HG03558 (cell line): ENCODE data around the gene H2BK1.

Source experiments
- ATAC-seq: cut with Tn5 transposase; IDR thresholded peaks from one replicate; pipeline ENCODE4 v1.9.1; 2021; ENCODE audit warnings: moderate number of reproducible peaks; ENCODE audit not compliant: unreplicated experiment; ENCODE audit errors: extremely low read depth

Gene H2BK1

DNA sequence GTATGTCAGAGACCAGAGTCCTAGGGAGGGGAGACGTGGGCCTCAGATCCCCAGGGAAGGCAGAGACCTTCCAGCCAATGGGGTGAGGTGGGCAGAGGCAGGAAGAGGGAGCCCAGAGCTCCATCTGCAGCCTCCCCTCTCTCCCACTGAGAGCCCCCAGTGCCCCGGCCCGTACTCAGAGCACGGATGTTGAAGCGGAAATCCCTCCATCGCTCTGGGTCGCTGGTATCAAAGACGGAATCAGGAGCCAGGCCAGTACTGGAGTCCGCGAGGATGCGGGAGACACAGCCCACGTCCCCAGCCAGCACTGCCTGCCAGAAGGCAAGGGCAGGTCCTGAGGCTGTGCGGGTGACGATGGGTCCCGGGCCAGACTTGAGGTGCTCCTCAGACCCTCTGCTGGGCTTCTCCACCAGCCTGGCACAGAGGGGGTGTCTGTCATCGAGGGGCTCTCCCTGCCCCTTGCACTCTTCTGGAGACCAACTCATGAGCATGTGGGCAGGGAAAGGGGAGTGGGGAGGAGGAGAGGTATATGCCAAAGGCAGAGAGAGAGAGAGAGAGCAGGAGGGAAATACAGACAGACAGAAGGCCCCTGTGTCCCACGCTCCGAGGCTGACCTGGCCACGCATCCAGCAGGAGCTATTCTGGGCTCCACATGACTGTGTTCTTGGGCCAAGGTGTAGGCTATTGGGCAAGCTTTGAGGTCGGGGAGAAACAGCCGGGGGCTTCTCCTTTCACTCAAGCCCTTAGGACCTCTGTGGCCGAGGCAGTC, 23.5 kb downstream of the H2BK1 start, which contains the start of gene ASB10:
Gene ASB10, minus strand, starts transcription at position 611 of the 769 bp plus-strand sequence. Its CDS starts 120 bp downstream, at position 491.
- ATAC-seq: no peak

DNA sequence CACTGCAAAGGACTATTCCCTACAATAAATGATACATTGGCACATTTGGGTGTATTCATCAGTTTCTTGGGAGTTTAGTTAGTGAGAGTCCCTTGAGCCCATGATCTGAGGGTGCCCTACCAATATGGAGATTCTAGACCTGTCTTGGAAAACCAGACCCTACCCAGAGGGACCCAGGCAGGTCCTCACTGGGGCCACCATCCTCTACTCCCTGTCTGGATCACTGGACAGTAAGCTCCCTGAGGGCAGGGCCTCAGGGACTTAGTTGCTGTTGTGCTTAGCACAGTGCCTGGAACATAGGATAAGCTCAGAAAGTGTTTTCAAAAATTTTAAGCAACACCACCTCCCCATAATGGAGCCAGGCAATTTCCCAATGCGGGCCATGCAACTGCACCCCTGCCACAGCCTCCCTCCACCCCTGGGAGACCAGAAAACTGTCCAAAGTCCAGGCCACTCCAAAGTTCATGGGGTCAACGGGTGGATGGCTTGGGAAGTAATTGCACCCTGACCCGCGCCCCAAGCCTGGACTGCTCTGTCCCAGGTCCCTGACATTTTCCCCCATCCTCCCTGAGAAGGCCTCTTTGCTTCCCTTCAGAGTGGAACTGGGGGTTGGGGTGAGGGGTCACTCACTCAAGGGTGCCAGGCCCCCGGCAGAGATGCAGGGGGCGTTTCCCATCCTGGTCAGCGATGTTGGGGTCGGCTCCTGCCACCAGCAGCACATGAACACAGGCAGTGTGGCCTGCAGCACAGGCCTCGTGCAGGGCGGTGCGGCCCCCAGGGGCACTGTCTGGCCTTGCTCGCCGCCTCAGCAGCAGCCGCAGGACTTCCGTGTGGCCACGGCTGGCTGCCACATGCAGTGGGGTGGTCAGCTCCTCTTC, 24.3 kb downstream of the H2BK1 start:
- no peak for ATAC-seq

DNA sequence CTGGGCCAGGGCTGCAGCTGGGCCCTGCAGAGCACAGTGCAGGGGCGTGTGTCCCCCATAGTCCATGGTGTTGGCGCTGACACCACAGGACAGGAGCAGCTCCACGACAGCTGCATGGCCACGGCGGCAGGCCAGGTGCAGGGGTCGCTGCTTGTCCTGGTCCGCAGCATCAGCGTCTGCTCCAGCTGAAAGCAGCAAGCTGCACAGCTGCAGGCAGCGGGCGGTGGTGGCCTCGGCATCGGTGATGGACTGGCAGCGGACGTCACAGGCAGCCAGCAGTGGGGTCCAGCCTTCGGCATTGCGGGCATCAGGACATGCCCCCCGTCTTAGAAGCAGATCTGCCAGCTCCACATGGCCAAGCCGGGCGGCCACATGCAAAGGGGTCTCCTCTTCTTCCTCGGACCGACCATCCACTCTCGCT, 29.3 kb downstream of the H2BK1 start:
- no peak for ATAC-seq

DNA sequence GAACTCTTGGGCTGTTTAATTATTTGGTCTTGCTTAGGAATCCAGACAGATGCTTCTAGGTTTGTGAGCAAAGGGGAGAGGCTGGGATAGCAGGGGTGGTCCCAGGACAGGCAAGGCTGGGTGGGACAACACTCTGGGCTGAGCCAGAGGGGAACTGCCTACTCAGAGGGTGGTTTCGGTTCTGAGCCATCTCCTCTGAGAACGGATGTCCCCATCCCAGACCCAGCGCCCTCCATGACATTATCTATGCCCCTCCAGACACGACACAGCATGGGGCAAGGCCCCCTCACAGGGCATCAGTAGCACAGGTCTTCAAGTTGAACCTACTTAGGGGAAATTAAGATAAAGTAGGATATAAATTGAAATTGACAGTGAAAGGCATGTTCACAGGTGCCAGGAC, 30.3 kb downstream of the H2BK1 start:
- no peak for ATAC-seq

DNA sequence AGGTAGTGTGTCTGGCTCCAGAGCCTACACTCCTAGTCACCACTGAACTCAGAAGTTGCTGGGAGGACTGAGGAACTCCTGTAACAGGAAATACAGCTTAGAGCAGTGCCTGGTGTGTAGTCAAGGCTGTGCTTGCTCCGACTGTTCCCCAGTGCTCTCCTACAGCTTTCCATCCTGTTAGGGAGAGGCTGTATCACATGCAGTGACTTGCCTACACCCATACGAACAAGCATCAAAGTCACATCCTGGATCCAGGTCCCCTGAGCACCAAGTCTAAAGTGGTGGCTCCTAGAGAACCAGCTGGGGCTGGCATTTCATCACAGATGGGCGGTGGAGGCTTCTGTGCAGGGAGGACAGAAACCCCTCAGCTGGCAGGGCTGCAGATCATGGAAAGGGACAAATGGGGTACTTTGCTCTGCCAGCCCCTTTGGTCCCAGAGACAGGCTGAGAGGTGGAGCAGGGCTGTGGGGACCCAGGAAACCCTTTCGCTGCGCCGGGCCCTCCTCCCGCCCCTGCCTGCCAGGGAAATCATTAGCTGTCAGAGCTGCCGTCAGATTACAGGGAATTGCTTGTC, 30.9 kb downstream of the H2BK1 start:
- no peak for ATAC-seq

DNA sequence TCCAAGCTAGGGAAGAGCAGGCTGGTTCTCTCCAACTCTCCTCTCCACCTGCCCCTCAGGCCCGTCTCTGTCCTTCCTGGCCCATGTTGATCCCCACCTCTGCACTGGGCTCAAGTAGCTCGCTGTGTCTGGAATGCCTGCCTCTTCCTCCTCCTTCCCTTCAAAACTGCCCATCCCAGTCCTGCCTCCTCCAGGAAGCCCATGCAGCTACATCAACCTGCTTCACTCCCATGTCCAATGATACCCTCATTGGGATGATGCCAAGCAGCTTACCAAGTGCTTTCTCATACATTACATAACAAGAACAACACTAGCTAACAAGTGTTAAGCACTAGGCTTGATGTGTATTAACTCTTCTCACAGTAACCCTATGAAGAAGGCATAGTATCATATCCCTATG, 31.5 kb downstream of the H2BK1 start:
- no peak for ATAC-seq

DNA sequence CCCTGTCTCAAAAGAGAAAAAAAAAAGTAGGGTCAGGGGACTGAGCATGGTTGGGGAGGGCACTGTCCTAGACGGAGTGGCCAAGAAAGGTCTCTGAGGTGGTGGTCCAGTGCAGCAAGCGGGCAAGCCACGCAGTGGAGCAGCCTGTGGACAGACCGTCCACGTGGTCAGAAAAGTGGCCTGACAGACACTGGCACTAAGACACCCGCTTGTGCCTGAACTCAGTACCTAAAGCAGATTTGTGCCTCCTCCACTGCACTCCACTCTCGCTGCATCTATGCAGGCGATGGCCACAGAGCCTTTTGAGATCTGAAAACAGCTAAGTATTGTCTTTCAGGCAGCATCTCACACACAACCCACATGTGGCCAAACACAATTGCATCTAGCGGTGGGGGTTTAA, 32.1 kb downstream of the H2BK1 start:
- ATAC-seq: no peak

DNA sequence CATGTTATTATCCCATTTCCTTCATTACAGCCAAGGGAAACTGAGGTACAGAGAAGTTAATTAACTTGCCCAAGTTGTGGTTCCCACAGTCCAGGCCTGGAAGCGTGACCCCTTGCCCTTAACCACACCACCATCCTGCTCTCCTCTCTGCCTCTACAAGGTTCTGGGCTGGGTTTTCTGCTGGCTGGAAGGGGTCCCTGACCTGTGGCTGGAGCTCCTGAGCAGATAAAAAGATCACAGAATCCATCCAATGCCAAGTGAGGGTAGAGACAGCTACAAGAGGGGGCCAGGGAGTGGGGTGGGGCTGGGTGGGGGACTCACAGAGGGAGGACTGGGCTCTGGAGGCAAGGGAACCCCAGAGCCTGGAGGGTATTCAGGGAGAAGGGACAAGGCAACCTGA, 33.0 kb downstream of the H2BK1 start:
- ATAC-seq: no peak

DNA sequence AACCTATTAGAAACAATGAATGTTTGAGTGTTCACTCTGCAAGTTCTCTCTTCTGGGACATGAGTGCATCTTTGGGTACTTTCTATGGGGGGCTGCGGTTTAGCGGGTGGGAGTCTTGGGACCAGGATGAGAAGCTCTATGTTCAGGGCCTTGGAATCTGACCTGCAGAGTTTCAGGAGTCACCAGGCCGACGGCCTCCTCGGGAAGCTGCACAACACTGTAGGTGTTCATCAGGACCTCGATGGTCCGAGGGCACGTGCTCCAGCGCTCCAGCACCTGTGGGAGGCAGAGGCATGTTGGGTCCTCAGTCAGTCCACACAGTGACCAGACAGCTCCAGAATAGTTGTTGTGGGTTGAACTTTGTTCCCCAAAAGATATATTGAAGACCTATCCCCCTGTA, 33.9 kb downstream of the H2BK1 start:
- ATAC-seq: no peak

DNA sequence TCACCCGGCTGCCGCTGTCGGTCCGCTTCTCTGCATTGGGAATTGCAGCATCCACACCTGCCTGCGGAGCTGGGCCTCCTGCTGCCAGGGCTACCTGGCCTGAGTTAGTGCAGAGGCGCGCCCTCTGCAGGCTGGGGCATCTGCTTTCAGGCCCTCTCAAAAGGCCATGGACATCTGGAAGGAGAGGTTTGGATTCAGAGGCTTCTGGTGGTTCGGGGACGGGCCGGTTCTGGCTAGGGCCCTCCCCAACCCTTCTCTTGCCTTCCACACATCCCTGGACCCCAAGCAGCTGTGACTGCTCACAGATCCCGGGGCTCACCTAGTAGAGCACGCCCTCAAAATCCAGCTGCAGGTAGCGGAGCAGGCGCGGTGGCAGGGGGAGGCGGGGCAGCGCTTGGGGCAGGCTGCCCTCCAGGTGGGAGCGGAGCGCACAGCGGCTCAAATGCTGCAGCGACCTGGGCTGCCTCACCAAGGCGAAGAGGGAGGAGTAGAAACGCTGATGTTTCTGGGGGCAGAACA, 34.4 kb downstream of the H2BK1 start:
- ATAC-seq: no peak

DNA sequence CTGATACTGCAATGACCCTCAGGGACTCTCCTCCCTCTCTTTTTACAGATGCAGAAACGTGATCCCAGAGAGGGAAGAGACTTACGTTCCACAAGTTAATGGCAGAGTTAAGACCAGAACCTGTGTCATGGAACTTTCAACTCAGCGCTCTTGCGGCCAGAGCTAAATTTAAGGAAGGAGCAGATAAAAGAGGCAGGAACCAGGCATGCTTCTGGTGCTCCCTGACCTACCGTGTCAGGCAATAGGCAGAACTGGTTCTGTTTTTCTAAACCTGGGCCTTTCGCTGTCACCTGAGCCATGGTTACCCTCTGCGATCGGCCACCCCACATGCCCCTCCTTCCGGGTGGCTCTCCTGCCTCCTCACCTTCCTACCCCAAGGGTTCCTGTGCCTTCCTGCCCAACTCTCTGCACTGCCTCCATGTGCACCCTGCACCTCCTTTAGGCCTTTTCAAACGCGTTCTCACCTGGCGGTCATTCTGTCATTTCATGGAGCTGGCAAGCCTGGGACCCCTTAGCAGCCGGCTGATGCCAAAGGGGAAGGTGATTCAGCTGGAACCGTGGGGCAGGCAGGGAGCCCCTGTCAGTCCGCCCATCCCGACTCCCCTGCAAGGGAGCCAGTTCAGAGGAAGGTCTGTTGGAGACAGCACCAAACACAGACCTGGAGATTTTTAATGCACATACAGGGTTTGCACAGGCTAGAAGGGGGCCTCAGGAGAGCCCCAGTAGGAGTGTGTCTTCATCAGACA, 35.1 kb downstream of the H2BK1 start:
- ATAC-seq: no peak

DNA sequence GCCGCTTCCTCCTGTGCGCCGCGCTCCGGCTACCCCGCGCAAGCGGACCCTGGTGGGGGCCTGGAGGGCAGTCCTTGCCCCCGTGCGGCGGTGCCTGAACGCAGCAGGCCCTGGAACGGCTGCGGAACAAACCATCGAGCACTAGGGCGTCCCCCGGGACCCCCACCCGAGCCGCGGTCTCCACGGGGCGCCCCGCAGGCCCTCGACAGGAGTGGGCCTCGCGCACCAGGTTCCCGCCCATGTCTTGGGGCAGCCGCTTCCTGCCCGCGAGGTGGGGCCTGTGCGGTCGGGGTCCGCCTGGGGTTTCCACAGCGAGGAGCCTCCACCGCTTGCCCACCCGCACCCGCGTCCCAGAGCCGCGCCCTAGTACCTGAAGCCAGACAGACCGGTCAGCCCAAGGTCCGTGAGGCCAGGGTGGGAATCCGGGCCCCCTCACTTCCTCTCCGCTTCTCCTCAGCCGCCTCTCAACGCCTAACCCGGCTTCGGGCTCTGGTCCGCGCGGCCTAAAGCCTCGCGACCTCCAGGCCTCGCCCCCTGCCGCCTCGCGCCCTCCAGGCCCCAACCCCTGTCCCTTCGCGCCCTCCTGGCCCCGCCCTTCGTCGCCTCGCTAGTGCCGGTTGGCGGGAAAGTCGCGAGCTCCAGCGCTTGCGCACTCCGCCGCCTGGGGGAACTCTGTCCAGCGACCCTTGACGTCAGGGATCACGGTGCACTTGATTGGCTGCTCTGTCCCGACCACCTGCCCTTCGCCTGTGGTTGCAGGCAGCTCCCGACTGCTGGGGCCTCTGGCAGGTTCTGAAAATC, 35.8 kb downstream of the H2BK1 start:
- no peak for ATAC-seq

DNA sequence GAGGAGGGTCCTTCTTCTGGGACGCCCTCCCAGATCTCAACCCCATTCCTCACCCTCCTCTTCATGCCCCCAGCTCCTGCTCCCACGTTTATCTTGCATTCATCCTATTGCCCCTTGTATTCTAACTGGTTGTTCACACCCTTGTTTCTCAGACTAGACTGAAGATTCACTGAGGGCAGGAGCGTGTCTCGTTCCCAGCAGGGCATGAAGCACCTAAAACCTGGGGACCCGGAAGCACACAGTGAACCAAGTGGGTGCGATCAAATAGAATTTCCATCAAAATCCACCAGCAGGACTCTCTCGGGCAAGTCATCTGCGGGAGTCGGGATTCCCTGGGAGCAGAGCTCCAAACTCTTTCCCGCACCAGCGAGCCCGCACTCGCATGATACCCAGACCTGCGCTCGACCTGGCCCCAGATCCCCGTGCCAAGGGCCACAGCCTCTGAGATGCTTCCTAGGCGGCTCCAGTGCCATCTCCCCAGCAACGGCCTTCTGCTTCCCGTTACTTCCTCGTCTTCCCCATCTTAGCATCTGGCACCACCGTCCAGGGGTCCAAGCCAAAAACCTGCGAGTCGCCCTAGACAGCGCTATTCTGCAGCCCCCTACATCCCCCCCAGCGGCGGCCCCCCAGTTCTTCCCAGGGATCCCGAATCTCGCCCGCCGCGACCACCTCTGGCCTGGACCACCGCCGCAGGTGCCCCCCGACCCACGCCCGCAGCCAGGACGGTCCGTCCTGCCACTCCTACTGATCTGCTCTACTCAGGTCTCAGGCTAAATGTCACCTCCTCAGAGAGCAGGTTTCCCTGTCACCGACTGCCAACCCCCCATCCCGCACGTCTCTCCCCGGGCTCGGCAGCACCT, 36.7 kb downstream of the H2BK1 start:
- no peak for ATAC-seq

DNA sequence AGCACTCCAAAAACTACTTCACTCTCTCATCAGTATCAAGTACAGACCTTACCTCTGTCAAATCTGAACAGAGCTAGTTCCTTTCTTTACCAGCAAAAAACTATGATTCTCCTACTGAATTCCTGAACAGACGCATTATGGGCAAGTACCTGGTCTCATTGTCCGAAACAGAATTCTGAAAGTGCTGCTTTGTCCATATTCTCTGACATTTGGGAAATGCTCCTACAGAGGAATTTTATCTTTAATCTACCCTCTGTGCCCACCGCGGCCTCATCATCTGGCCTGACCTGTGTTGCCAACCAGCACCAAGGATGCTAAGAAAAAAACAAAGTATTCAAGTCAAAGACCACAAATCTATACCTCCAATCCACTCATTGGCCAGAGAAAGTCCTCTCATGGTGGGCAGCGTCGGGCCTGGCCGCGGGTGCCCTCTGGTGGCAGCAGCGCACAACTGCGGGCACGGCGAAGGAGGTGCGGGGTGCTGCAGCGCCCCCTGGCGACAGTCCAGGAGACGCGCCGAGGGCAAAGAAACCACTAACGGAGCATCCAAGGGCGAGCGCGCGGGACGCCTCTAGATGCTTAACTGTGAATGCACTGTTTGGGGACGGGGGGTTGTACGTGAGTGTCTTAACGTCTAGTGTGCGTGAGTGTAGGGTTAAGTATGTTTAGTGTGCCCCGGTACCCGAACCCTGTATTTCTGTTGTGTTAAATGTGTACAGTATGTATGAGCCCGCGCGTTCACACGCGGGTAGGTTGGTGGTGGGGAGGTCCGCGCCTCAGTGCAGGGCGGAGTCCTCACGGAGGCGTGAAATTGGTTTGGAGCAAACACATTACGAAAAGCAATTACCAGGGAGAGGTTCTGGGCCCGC, 37.8 kb downstream of the H2BK1 start:
- peak; percentile 70 for ATAC-seq

DNA sequence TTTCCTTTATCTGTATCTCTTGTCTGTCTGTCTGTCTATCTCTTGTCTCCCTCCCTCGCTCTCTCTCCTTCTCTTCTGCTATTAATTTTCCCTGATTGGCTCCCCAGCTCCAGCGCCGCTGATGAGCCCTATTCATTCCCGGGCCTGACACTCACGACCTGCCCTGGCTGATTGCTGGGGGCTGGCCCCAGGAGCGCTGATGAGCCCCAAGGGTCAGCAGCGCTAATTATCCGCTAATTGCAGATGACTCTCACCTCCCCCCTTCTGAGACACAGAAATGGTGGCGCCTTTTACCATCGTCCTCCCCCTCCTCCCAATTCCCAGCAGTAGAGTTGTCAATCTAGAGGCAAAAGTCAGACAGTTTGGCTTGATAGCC, 41.5 kb downstream of the H2BK1 start:
- no peak for ATAC-seq

DNA sequence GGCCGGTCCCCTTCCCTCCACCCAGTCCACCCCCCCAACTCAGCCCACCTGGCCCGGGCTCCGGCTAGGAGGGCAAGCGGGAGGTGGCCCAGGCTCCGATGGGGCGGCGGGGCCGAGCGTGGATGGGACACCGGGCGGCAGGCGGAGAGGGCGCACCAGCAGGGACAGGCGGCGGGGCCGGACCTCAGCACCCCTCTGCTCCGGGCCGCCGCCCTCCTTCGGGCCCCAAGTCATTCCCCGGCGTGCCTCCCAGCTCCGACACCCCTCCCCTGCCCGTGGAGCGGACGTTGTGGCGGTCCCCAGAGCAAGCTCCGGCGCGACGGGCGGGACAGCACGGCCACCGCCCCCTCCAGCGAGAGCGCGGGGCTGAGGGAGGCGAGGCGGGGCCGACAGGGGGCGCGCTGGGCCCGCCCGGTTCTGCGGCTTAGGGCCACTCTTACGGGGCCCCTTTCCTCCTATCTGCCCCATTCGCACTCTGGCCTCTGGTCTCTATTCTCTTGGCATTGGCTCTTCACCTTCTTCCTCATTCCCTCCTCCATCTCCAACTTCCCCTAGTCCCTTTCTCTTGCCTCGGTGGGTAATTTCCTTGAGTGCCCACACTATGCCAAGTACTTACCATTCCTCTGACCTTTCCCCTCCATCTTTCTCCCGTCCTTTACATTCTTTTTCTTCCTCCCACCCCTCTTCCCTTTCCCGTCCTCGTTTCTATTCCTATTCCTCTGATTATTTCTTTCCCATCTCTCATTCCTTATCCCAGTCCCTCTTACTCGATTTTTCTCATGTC, 42.1 kb downstream of the H2BK1 start:
- no peak for ATAC-seq
